SK-N-SH treated with all-trans-retinoic acid at 6 μM for 48 hours (cell line): ENCODE results near the gene BRSK1.

Source experiments
- ATAC-seq: fragments of 200-7000 bp; cut with Tn5 transposase; 3 replicates; pipeline ENCODE4 v1.9.1; 2020; ENCODE audit warnings: mild to moderate bottlenecking, moderate library complexity
- ARNTL ChIP-seq: fragments of 450-650 bp; formaldehyde crosslinking; IDR thresholded peaks from 2 replicates; pipeline ENCODE4 v1.5.0; 2020; ENCODE audit warnings: low read depth, mild to moderate bottlenecking, moderate library complexity, borderline replicate concordance
- BACH2 ChIP-seq: fragments of 250-450 bp; sonication (Bioruptor Pico); IDR thresholded peaks from 2 replicates; pipeline ENCODE4 v1.9.0; 2021; ENCODE audit warnings: mild to moderate bottlenecking, borderline replicate concordance
- ESRRG ChIP-seq: fragments of 250-450 bp; sonication (Bioruptor Pico); IDR thresholded peaks from 2 replicates; pipeline ENCODE4 v1.6.1; 2021; ENCODE audit warnings: mild to moderate bottlenecking
- GLIS3 ChIP-seq: fragments of 250-450 bp; sonication (Bioruptor Pico); IDR thresholded peaks from 2 replicates; pipeline ENCODE4 v1.5.0; 2020; ENCODE audit warnings: mild to moderate bottlenecking, moderate library complexity
- ISL1 ChIP-seq: fragments of 250-450 bp; sonication (Bioruptor Pico); IDR thresholded peaks from 2 replicates; pipeline ENCODE4 v2.1.2; 2022; ENCODE audit warnings: mild to moderate bottlenecking, moderate library complexity
- OSR1 ChIP-seq: fragments of 250-450 bp; sonication (Bioruptor Pico); IDR thresholded peaks from 2 replicates; pipeline ENCODE4 v1.8.0; 2022; ENCODE audit warnings: moderate library complexity, mild to moderate bottlenecking, inconsistent platforms
- POU6F1 ChIP-seq: fragments of 250-450 bp; sonication (Bioruptor Pico); IDR thresholded peaks from 2 replicates; pipeline ENCODE4 v1.8.0; 2021; ENCODE audit warnings: low read depth, mild to moderate bottlenecking, moderate library complexity, borderline replicate concordance
- PPARA ChIP-seq: fragments of 250-450 bp; sonication (Bioruptor Pico); IDR thresholded peaks from 2 replicates; pipeline ENCODE4 v1.5.0; 2020; ENCODE audit warnings: mild to moderate bottlenecking, borderline replicate concordance
- RARB ChIP-seq: fragments of 250-450 bp; sonication (Bioruptor Pico); IDR thresholded peaks from 2 replicates; pipeline ENCODE4 v1.8.0; 2021; ENCODE audit warnings: mild to moderate bottlenecking, moderate library complexity
- SNAI2 ChIP-seq: fragments of 250-450 bp; sonication (Bioruptor Pico); IDR thresholded peaks from 2 replicates; pipeline ENCODE4 v1.5.0; 2020; ENCODE audit warnings: mild to moderate bottlenecking, moderate library complexity
- TCF4 ChIP-seq: fragments of 250-450 bp; sonication (Bioruptor Pico); IDR thresholded peaks from 2 replicates; pipeline ENCODE4 v1.8.0; 2021; ENCODE audit warnings: mild to moderate bottlenecking, moderate library complexity, borderline replicate concordance
- ZC3H10 ChIP-seq: fragments of 250-450 bp; sonication (Bioruptor Pico); IDR thresholded peaks from 2 replicates; pipeline ENCODE4 v1.5.1; 2021; ENCODE audit warnings: mild to moderate bottlenecking, moderate library complexity
- ZFP3 ChIP-seq: fragments of 250-450 bp; sonication (Bioruptor Pico); IDR thresholded peaks from 2 replicates; pipeline ENCODE4 v1.5.0; 2020; ENCODE audit warnings: mild to moderate bottlenecking, moderate library complexity
- ZFP30 ChIP-seq: fragments of 450-650 bp; formaldehyde crosslinking; IDR thresholded peaks from 2 replicates; pipeline ENCODE4 v1.5.0; 2022; ENCODE audit warnings: mild to moderate bottlenecking, moderate library complexity
- ZNF565 ChIP-seq: fragments of 450-650 bp; formaldehyde crosslinking; conservative IDR thresholded peaks from 2 replicates; pipeline ENCODE4 v1.5.0; 2020; ENCODE audit warnings: low read depth, mild to moderate bottlenecking, moderate library complexity
- ZNF70 ChIP-seq: fragments of 450-650 bp; formaldehyde crosslinking; IDR thresholded peaks from 2 replicates; pipeline ENCODE4 v1.5.0; 2020; ENCODE audit warnings: mild to moderate bottlenecking, moderate library complexity
- ZNF8 ChIP-seq: fragments of 450-650 bp; formaldehyde crosslinking; IDR thresholded peaks from 2 replicates; pipeline ENCODE4 v1.5.0; 2020; ENCODE audit warnings: mild to moderate bottlenecking, moderate library complexity
- TF ChIP-seq, protein P1 (sequence below): fragments of 250-450 bp; sonication (Bioruptor Pico); IDR thresholded peaks from 2 replicates; pipeline ENCODE4 v1.5.0; 2020; ENCODE audit warnings: mild to moderate bottlenecking, moderate library complexity
- TF ChIP-seq, protein P2 (sequence below): fragments of 250-450 bp; sonication (Bioruptor Pico); IDR thresholded peaks from 2 replicates; pipeline ENCODE4 v1.8.0; 2020; ENCODE audit warnings: mild to moderate bottlenecking, moderate library complexity, borderline replicate concordance

Gene BRSK1

DNA sequence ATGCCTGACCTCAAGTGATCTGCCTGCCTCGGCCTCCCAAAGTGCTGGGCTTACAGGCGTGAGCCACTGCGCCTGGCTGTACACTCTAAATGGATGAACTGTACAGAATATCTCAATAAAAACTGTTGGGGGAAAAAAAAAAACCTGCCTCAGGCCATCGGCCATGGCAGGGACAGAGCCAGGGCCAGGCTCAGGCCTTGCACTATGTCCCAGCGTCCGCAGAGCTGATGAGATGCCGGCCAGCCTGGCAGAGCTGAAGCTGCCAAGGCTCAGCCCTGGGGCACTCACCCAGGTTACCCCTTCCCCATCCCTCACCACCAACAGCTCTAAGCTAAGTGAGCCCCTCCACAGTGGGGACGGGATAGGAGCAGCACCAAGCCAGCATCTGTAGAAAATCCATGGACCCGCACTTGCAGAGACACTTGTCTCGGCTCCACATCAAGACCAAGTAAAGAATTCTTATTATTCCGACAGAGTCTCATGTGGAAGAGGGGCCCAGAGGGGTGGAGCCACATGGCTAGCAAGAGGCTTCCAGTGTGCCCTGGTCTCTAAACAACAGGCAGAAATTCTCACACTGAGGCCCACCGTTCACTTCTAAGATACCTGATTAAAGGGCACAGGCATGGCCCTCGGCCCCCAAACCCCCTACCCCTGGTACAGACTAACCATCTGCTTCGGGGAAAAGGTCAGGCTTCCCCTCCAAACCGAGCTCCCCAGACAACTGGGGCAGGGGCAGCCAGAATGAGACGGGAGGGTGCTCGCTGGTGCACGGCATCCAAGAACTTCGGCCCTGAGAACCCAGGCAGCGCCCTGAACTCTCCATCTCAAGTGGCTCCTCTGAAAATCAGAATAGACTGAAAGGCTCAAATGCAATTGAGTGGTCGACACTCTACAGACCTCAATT, 30.8 kb upstream of the BRSK1 start (continued):
- TF ChIP-seq, protein P1, sequence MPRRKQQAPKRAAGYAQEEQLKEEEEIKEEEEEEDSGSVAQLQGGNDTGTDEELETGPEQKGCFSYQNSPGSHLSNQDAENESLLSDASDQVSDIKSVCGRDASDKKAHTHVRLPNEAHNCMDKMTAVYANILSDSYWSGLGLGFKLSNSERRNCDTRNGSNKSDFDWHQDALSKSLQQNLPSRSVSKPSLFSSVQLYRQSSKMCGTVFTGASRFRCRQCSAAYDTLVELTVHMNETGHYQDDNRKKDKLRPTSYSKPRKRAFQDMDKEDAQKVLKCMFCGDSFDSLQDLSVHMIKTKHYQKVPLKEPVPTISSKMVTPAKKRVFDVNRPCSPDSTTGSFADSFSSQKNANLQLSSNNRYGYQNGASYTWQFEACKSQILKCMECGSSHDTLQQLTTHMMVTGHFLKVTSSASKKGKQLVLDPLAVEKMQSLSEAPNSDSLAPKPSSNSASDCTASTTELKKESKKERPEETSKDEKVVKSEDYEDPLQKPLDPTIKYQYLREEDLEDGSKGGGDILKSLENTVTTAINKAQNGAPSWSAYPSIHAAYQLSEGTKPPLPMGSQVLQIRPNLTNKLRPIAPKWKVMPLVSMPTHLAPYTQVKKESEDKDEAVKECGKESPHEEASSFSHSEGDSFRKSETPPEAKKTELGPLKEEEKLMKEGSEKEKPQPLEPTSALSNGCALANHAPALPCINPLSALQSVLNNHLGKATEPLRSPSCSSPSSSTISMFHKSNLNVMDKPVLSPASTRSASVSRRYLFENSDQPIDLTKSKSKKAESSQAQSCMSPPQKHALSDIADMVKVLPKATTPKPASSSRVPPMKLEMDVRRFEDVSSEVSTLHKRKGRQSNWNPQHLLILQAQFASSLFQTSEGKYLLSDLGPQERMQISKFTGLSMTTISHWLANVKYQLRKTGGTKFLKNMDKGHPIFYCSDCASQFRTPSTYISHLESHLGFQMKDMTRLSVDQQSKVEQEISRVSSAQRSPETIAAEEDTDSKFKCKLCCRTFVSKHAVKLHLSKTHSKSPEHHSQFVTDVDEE: no peak
- TF ChIP-seq ZC3H10 (CRISPR knock-in tag): no peak

DNA sequence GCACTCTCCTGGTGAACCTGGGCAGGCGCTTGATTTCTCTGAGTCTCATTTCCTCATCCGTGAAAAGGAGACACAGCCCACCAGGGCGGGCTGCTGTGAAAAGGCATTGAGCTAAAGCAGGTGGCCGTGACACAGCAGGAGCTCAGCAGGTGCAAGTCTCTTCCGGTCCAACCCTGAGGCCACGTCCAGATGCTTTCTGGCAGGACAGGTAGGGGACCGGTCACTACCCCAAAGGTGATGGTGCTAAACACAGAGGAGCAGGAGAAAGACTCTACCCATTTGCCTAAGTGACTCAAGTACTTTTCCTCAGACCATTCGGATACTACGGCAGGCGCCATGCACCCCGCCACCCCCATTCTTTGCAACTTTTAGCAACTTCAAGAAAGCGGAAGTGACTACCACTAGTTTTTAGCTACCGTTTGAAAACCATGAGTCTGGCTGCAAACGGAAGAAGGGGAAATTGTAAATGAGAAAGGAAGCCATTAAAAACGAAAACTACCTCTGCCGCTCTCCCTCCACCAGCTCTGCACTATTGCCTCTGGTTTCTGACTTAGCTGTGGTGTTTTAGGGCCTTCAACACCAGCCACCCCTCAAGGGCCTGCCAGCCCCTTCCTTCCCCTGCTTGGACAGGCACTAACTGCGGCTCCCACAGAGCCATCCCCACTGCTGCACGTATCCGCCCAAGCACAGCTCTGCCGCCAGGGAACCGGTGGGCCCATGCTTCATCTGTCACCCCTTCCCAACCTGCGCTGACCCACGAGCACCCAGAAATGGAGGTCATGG, 29.8 kb upstream of the BRSK1 start:
- no peak for TF ChIP-seq ISL1 (CRISPR knock-in tag)
- no peak for TF ChIP-seq ZFP30 (CRISPR knock-in tag)
- no peak for TF ChIP-seq ZC3H10 (CRISPR knock-in tag)
- no peak for TF ChIP-seq SNAI2 (CRISPR knock-in tag)
- TF ChIP-seq BACH2: no peak
- TF ChIP-seq OSR1 (CRISPR knock-in tag): no peak
- TF ChIP-seq, protein P1: no peak
- no peak for TF ChIP-seq POU6F1 (CRISPR knock-in tag)
- no peak for TF ChIP-seq ARNTL (CRISPR knock-in tag)
- TF ChIP-seq RARB (CRISPR knock-in tag): no peak
- no peak for TF ChIP-seq ZNF70 (CRISPR knock-in tag)
- no peak for TF ChIP-seq ZNF8 (CRISPR knock-in tag)
- ATAC-seq: no peak

- TF ChIP-seq ZFP3 (CRISPR knock-in tag): no peak
- TF ChIP-seq ZFP30 (CRISPR knock-in tag): no peak
- no peak for TF ChIP-seq TCF4 (CRISPR knock-in tag)
- no peak for TF ChIP-seq GLIS3
- TF ChIP-seq ESRRG (CRISPR knock-in tag): no peak
- TF ChIP-seq POU6F1 (CRISPR knock-in tag): no peak
- TF ChIP-seq RARB (CRISPR knock-in tag): no peak
- no peak for TF ChIP-seq ZNF70 (CRISPR knock-in tag)
- TF ChIP-seq, protein P2, sequence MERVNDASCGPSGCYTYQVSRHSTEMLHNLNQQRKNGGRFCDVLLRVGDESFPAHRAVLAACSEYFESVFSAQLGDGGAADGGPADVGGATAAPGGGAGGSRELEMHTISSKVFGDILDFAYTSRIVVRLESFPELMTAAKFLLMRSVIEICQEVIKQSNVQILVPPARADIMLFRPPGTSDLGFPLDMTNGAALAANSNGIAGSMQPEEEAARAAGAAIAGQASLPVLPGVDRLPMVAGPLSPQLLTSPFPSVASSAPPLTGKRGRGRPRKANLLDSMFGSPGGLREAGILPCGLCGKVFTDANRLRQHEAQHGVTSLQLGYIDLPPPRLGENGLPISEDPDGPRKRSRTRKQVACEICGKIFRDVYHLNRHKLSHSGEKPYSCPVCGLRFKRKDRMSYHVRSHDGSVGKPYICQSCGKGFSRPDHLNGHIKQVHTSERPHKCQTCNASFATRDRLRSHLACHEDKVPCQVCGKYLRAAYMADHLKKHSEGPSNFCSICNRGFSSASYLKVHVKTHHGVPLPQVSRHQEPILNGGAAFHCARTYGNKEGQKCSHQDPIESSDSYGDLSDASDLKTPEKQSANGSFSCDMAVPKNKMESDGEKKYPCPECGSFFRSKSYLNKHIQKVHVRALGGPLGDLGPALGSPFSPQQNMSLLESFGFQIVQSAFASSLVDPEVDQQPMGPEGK (CRISPR knock-in tag): no peak
- no peak for TF ChIP-seq ZNF565 (CRISPR knock-in tag)
- no peak for TF ChIP-seq ISL1 (CRISPR knock-in tag)
- TF ChIP-seq OSR1 (CRISPR knock-in tag): no peak
- TF ChIP-seq BACH2: no peak
- TF ChIP-seq, protein P1: no peak
- no peak for TF ChIP-seq PPARA
- ATAC-seq: no peak
Measured at GRCh38 chr19:55254625-55254977, 29.2 kb upstream of the BRSK1 start.
